HUDEP-2 (cell line): ENCODE data around the gene FRMD1.

ENCODE experiments used
- DNase-seq, 76 experiments: peaks; one replicate each; lab custom pipeline; 2025; ENCODE audit not compliant: unreplicated experiment in 76 of 76; lab: John Stamatoyannopoulos, UW

Gene FRMD1

GRCh38 chr6:168058691-168059551 lies 20.1 kb downstream of the FRMD1 start:
- DNase-seq: no peak

- DNase-seq: no peak
These were observed 21.2 kb downstream of the FRMD1 start for GRCh38 chr6:168057836-168058235.

- DNase-seq: no peak
These were observed 22.0 kb downstream of the FRMD1 start for GRCh38 chr6:168056892-168057527.

- no peak for DNase-seq
These were observed 23.1 kb downstream of the FRMD1 start for GRCh38 chr6:168055696-168056489.

GRCh38 chr6:168054765-168055560 lies 24.0 kb downstream of the FRMD1 start:
- no peak for DNase-seq

- DNase-seq: no peak
These were observed 25.0 kb downstream of the FRMD1 start for GRCh38 chr6:168053957-168054471.

- DNase-seq: no peak
These were observed 25.7 kb downstream of the FRMD1 start for GRCh38 chr6:168053086-168053956.

GRCh38 chr6:168052291-168052891 lies 26.6 kb downstream of the FRMD1 start:
- DNase-seq: no peak

- no peak for DNase-seq
These were observed 27.4 kb downstream of the FRMD1 start for GRCh38 chr6:168051648-168052047.

- DNase-seq: no peak
These were observed 28.0 kb downstream of the FRMD1 start for GRCh38 chr6:168050881-168051586.

GRCh38 chr6:168050225-168050880 lies 28.7 kb downstream of the FRMD1 start:
- DNase-seq: no peak

- no peak for DNase-seq
These were observed 29.2 kb downstream of the FRMD1 start for GRCh38 chr6:168049706-168050224.

GRCh38 chr6:168049277-168049676 lies 29.7 kb downstream of the FRMD1 start:
- DNase-seq: no peak

GRCh38 chr6:168048724-168049025 lies 30.3 kb downstream of the FRMD1 start:
- no peak for DNase-seq

GRCh38 chr6:168047841-168048723 lies 30.9 kb downstream of the FRMD1 start:
- no peak for DNase-seq

GRCh38 chr6:168046696-168047095 lies 32.3 kb downstream of the FRMD1 start:
- no peak for DNase-seq
